Mucosa of gallbladder (tissue), 1 donor: Measurements from ENCODE around the gene ABCC1. TPM values are rescaled to one million over a fixed set of nuclear protein-coding genes. Genes with fewer than 3 reads are reported as not detected.
"Not testable (repeated sequence)": the region's sequence is repeated elsewhere in the genome, so short reads cannot be mapped to it uniquely, and the experiment has no call there.

Experiments
- DNase-seq: peaks from one replicate; pipeline ENCODE4 v3.0.0-alpha.2; 2020; ENCODE audit warnings: low spot score
- total RNA-seq: library from RNA; stranded (reverse); gene quantifications from one replicate; pipeline ENCODE4 v1.2.1, GENCODE V29; 2021
- donor health status: DM: no; HTN: no; CAD: no.

ABCC1 gene
- total RNA-seq, 1 donor from 2014 or later, result 27.6 TPM

DNA sequence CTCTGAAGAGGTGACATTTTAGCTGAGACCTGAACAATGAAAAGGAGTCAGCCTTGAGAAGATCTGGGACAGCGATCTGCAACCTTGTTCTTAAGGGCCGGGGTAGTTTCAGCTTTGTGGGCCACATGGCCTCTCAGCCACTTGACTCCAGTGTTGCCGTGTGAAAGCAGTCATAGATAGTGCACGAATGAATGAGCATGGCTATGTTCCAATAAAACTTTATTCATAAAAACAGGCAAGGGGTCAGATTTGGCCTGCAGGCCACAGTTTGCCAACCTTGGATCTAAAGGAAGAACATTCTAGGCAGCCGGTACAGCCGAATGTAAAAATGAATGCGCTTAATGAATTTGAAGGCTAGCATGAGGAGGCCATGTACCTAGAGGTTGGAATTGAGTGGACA is 190.4 kb downstream of the ABCC1 start:
- DNase-seq, result no peak

DNA sequence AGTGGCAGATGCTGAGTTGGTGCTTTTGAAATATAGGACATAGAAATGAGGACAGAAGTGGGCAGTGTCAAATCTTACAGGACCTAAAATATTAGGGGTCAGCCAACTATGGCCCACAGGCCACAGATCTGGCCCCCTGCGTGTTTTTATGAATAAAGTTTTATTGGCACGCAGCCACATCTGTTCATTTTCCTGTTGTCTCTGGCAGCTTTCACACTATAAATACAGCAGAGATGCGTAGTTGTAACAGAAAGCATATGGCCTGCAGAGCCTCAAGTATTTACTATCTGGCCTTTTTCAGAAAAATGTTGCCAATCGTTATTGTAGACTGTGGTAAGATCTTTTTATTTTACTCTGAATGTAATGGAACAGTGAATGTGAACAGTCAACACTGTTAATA is 191.1 kb downstream of the ABCC1 start:
- no peak for DNase-seq

DNA sequence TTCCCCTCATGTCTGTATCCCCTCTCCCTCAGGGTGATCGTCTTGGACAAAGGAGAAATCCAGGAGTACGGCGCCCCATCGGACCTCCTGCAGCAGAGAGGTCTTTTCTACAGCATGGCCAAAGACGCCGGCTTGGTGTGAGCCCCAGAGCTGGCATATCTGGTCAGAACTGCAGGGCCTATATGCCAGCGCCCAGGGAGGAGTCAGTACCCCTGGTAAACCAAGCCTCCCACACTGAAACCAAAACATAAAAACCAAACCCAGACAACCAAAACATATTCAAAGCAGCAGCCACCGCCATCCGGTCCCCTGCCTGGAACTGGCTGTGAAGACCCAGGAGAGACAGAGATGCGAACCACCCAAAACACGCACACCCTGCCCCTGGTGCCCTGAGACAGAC is 191.7 kb downstream of the ABCC1 start:
- no peak for DNase-seq

DNA sequence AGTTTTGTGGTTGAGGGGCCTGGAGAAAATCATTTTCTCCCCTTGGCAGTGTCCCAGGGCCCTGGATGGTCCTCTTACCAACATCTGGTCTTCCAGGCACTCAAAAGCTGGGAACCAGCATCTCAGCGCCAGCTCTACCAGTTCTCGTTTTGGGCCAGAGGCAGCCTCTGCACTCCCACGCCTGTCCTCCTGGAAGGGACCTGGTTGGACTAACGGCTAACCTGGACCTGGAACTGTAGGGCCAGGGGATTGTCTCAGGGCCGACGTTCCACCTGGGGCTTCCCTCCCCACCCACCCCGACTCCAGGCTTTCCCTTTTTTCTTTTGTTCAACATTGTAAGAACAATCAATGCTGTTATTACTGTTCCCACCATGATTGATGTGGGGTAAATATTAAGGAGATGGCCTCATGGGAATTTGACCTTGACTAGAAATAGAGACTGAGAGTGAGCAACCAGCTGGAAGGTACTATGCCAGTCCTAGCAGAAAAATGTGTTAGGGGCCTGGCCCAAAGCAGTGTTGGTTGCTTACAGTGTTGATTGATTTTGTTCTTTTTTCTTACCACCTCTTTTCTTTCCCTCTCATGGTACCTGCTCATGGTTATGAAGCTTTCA is 192.5 kb downstream of the ABCC1 start:
- no peak for DNase-seq

DNA sequence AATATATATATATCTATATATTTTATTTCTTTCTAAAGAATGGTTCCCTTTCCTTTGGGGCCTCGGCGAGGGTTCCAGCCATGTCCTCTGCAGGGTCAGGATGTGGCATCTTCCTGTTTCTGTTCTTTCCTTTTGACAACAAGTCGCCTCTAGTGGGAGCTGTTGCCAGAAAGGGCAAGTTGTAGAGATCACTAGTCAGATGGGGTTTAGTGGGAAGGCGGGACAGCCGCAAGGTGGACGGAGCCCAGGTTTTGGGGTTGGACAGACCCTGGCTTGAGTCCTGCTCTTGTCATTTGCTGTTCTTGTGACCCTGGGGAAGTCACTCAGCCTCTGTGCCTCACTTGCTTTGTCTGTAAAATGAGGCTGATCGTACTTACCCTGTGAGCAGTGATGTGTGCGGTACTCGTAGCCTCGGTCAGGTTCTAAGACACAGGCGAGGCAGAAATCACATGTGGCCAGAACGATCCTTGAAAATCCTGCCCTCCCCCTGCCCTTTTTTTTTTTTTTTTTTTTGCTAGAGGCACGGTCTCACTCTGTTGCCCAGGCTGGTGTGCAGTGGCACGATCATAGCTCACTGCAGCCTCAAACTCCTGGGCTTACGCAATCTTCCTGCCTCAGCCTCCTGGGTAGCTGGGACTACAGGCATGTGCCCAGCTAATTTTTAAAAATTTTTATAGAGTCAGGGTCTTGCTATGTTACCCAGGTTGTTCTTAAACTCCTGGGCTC is 193.8 kb downstream of the ABCC1 start:
- DNase-seq, result no peak

DNA sequence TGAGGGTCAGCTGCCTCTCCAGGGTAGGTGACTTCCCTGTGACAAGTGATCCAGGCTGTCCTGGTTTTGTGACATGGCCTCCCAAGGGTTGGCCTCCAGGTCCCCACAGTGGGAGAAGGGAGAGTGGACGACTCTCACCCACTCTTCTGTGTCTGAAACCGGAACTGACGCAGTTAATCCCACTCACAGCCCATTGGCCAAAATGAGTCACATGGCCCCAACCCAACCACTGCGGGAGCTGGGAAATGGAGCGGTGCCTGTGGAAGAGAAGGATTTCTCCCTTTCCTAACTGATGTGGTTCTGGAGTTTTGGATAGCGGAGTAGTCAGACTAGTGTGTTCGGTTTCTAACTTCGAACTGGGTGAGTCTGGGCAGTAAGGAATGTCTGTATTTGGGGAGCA is 194.5 kb downstream of the ABCC1 start:
- DNase-seq, result no peak

DNA sequence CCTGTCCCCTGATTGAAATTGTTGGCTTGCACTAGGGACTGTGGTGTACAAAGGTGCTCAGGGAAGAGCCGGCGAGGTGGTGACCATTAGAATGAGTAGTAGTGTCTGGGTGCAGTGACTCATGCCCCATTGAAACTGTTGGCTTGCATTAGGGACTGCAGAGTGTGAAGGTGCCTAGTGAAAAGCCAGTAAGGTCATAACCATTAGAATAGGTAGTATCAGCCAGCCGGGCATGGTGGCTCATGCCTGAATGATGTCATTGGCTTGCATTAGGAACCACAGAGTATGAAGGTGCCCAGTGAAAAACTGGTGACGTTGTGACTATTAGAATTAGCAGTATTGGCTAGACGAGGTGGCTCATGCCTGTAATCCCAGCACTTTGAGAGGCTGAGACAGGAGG is 195.0 kb downstream of the ABCC1 start:
- no peak for DNase-seq

DNA sequence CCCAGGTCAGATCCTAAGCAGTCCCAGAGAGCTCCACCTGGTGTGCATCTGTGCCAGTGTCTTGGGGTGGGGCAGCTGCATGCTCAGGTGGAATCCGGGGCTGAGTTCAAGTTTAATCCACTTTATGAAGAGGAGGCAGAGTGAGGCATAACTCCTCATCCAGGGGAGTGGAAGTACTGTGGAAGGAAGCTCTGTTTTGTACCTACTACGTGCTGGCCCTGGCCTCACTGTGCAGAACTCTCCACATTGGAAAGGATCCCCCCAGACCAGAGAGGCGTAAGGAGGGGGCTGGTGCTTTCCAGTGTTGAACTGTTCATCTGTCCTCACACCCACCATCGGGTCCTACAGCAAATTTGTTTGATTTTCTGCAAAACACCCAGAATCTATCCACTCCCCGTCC is 195.9 kb downstream of the ABCC1 start:
- DNase-seq, result no peak

DNA sequence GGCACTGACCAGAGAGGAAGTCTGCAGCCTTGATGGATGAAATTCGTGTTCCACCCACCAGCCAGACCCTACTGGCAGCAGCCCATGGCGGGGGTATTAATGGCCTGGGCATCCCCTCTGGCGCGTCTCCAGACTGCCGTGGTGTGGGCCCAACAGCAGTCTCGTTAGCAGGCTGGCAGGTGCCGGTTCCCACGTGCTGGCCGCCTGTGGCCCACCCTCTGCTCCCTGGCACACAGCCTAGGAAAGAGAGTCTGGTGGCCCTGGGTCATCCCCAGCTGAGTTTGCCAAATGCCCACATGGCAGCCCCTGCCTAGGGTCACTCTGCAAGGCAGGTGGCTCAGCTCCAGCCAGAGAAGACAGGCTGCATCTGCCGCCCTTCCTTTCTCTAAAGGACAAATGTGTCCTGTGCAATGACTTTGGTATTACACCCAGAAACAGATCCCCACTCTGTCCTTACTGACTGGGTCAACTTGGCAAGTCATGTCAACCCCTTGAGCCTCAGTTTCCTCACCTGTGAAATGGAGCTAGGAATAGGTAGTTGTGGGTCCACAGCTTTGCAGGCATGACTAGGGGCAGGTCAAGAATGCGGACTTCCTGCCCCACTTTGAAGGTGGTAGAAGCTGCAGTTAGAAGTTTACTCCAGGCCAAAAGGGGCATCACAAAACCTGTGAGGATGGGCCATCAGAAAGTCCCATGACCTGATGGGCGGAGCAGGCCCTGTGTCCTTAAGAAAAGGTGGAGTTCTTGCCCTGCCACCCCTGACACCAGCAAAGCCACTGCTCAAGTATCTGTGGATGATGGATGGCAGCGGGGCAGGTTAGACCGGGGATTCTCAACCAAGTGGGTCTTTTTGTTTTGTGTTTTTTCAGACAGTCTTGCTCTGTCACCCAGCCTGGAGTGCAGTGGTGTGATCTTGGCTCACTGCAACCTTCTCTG is 197.2 kb downstream of the ABCC1 start:
- DNase-seq, result no peak

DNA sequence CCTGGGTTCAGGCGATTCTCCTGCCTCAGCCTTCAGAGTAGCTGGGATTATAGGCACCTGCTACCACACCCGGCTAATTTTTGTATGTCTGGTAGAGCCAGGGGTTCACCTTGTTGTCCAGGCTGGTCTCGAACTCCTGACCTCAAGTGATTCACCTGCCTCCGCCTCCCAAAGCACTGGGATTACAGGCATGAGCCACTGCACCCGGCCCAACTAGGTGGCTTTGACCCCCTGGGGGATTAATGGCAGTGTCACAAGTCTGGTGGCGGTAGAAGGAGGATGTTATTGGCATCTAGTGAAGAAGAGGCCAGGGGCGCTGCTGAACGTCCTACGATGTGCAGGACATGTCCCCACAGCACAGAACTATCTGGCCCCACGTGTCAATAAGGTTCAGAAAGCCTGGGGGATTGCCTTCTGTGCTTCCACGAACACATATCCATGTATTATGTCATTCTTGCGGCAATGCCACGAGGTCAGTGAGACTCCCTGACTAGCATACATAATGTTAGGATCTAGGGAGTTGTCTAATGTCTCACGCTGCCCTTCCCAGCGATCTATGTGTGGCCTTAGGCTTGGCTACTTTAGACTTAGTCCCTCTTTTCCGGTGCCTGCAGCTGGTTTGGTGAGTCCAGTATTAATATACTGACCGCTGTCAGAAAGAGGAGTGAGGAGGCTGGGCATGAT is 198.0 kb downstream of the ABCC1 start:
- DNase-seq, result no peak

DNA sequence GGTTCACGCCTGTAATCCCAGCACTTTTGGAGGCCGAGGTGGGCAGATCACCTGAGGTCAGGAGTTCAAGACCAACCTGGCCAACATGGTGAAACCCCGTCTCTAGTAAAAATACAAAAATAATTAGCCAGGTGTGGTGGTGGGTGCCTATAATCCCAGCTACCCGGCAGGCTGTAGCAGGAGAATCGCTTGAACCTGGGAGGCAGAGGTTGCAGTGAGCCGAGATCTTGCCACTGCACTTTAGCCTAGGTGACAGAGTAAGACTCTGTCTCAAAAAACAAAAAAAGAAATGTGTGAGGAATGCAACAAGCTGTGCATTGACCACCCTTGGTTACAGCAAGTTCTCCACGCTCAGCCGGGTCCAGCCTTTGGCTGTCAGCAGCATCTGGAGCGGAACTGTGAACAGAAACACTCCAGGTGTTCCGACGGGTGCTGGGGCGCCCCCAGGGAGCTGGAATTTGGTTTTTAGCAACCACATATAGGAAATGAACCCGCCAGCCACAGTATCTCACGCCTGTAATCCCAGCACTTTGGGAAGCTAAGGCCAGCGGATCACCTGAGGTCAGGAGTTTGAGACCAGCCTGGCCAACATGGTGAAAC is 198.7 kb downstream of the ABCC1 start:
- not testable (repeated sequence) for DNase-seq

DNA sequence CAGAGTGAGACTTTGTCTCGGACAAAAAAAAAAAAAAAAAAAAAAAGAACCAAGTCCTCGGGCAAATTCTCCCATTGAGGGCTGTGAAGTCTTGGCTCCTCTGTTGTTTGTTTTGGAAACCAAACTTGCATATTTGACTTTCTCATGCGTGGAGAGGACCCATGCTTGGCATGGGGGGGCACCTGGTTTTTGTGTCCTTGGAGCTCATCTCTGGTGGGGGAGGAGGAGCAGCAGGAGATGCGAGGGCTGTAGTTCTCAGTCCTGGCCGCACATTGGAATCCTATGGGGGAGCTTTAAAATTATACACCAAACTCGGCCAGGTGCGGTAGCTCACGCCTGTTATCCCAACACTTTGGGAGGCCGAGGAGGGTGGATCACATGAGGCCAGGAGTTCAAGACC is 199.3 kb downstream of the ABCC1 start:
- DNase-seq, result no peak

DNA sequence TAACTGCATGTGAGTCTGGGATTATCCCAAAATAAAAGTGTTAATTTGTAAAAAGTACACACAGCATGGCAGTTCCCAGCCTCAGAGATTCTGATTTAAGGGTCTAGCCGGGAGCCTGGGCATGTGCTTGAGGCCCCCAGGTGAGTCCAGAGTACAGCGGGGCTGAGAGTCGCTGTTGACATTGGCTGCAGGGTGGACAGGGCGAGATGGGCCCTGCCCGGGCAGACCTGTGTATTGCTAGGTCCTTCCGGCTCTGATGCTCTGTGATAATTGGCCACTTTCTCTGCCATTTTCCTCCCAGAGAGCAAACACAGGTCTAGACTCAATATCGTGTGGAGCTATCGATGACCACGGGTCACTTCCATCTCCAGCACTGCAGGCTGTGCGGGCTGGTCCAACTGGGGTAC is 200.3 kb downstream of the ABCC1 start:
- DNase-seq, result no peak

DNA sequence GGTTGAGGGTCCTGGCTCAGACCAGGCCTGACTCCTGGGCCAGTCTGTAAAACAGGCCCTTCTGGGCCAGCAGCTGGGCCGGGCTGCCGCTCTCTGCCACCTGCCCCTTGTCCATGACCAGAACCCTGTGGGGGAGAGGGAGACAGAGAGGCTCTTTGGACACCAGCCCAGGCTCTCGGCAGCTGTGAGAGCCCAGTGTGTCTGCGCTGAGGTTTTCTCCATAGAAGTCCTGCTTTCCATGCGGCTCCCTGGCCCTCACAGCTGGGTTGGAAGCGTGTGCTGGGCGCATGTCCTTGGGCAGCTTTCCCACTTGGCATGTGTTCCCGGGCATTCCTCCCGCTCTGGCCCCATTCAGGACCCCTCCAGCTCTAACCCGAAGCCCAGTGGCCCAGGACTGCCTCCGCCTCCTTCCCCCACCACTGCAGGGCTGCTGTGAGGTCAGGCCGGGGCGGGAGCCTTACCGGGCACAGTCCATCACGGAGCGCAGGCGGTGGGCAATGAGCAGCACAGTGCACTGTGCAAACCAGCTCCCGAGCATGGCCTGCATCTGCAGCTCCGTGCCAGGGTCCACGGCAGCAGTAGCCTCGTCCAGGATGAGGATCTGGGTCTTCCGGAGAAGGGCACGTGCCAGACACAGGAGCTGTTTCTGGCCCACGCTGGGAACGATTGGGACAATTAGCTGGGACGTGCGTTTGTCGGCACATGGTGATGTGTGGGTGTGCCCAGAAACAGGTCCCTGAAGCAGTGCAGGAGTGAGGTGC is 200.9 kb downstream of the ABCC1 start:
- peak; percentile 70 for DNase-seq

DNA sequence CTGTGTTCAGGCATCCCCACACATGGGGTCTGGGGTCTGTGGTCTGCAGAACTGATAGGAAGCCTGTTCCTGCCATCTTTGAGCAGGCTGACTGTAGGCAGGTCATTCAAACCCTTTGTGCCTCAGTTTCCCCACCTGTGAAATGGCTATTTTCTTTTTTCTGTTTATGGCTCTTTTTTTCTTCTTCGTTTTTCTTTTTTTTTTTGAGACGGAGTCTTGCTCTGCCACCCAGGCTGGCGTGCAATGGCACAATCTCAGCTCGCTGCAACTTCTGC is 201.4 kb downstream of the ABCC1 start:
- no peak for DNase-seq

DNA sequence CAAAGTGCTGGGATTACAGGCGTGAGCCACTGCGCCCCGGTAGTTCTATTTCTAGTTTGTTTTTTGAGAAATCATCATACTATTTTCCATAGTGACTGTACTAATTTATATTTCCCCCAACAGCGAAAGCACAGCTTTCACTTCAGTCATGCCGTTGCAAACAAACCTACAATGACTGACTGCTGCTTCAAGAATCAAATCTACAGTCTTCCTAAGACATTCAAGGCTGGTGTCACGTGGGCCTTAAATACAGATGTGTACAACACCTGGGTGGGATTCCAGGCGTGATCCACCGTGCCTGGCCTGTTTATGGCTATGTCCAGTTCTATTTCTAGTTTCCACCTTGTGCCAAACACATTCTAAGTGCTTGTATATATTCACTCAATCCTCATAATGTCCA is 201.9 kb downstream of the ABCC1 start:
- no peak for DNase-seq

DNA sequence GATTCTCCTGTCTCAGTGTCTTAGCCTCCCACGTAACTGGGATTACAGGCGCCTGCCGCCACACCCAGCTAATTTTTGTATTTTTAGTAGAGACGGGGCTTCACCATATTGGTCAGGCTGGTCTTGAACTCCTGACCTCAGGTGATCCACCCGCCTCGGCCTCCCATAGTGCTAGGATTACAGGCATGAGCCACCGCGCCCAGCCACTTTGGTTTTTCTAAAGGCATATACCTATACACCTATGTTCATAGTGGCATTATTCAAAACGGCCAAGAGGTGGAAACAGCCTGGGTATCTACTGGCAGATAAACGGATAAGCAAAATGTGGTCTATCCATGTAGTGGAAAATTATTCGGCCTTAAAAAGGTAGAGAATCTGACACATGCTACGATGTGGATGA is 203.6 kb downstream of the ABCC1 start:
- DNase-seq, result not testable (repeated sequence)

DNA sequence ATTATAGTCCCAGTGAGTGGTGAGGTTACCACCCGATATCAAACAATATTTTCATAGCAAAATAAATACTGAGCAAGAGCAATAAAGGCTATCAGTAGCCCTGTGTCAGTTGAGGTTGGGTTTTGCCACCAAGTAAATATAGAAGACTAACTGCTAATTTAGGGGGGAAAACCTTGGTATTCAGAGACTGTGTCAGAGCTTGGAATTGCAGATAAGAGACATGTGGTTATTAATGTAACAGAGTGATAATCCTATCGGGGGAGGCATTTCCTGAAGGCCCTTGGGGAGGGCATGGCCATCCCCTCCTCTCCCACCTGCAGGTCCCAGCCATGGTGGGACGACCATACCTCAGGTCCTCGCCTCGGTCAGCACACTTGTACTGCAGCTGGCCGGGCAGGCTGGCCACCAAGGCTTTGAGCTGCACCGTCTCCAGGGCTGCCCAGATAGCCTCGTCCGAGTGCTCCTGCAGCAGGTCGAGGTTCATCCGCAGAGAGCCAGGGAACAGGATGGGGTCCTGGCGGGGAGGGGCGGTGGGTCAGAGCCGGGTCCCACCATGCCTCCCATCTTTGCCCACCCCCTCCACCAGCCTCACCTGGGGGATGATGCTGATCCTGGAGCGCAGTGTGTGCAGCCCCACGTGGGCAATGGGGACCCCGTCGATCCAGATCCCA is 205.0 kb downstream of the ABCC1 start:
- no peak for DNase-seq

DNA sequence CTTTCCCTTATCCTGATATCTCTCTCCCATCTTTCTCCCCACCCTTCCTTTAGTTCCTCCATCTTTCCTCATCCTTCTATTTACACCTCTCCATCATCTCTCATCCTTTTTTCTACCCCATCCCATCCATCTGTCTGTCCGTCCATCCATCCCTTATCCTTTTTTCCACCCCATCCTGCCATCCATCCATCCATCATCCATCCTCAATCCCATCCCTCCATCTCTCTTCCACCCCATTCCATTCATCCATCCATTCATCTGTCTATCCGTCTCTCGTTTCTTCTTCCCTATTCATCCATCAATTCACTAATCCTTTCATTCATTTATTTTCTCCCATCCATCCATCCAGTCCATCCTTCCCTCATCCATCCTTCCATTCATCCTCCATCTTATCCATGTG is 205.8 kb downstream of the ABCC1 start:
- DNase-seq, result no peak

DNA sequence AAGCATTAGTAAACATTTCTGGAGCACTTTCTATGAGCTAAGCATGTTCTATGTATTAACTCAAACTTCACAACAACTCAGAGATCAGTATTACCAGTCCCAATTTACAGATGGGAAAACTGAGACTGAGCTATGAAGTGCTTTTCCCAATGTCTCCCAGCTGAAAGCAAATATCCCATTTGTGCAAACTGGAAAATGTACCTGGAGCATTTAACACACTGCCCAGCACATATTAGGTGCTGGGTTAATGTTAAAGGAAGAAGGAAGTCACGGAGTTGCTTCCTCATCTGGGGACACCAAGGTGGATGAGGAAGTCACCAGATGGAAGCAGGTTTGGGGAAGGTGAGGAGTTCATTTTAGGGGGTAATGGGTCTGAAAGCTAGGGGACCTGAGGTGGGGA is 207.8 kb downstream of the ABCC1 start:
- no peak for DNase-seq
